Testis (tissue), 3 donors: ENCODE results near the gene NBDY. TPM values are rescaled to one million over a fixed set of nuclear protein-coding genes. Genes with fewer than 3 reads are reported as not detected.

Experiments used
- DNase-seq: peaks from one replicate; pipeline ENCODE4 v3.0.0-alpha.2; 2019
- H3K27ac ChIP-seq, 2 donors: fragments of 200-600 bp; sonication (generic); one replicate each; pipeline ENCODE4 v1.5.1; 2019
- H3K27me3 ChIP-seq: fragments of 200-600 bp; sonication (generic); one replicate; pipeline ENCODE4 v1.5.1; 2019
- H3K36me3 ChIP-seq: fragments of 200-600 bp; sonication (generic); one replicate; pipeline ENCODE4 v1.5.1; 2017; ENCODE audit warnings: low read depth; ENCODE audit errors: missing control alignments
- H3K4me1 ChIP-seq: fragments of 200-600 bp; sonication (generic); one replicate; pipeline ENCODE4 v1.5.1; 2019
- H3K4me3 ChIP-seq, 2 donors: fragments of 200-600 bp; sonication (generic); one replicate each; pipeline ENCODE4 v1.5.1; 2017 to 2019
- H3K9me3 ChIP-seq: fragments of 200-600 bp; sonication (generic); one replicate; pipeline ENCODE4 v1.5.1; 2017
- POLR2A ChIP-seq: fragments of 450-650 bp; IDR thresholded peaks from one replicate; pipeline ENCODE4 v1.6.1; 2017; ENCODE audit warnings: antibody characterized with exemption, mild to moderate bottlenecking, moderate library complexity
- WGBS, 2 donors: methylation state at CpG; one replicate each; pipeline ENCODE4 v1.1.5; 2018; 5-methylcytosine and 5-hydroxymethylcytosine counted together
- intact Hi-C: fragments of 100-400 bp; cut with DNase I; formaldehyde crosslinking; loops from one replicate; pipeline ENCODE4 v1.15.1; 2023; ENCODE audit warnings: low total_unique reads
- polyA plus RNA-seq: library from polyadenylated mRNA; stranded (reverse); fragments of 350-450 nt; fragmentation: Illumina TruSeq; extraction: RNeasy Lipid Tissue Mini Kit (QIAGEN cat#74804); gene quantifications from one replicate; pipeline ENCODE4 v1.2.3, GENCODE V29; 2014; ENCODE audit warnings: low read depth, low replicate concordance; ENCODE audit not compliant: insufficient read depth
- total RNA-seq, 2 donors: library from RNA; depleted of rRNA; stranded (reverse); fragments of >200 nt; gene quantifications; one replicate each; pipeline ENCODE4 v1.2.3, GENCODE V29; 2016
- TF ChIP-seq, protein P1 (sequence below), 3 experiments: fragments of 450-650 bp in 2 of 3; fragments of 200-600 bp in 1 of 3; sonication (generic) in 1 of 3; IDR thresholded peaks; one replicate each; pipeline ENCODE4 v1.5.1; 2016 to 2019; ENCODE audit warnings: antibody characterized with exemption in 3 of 3, mild to moderate bottlenecking in 2 of 3, moderate library complexity in 1 of 3

Gene NBDY
- total and polyA plus RNA-seq, 3 donors from 2014 or later: 26.1 to 33.1 (median 30.9) TPM

- 94 to 100% methylated on average over 3 to 15 of the region's 15 CpGs for WGBS, 2 donors
- intact Hi-C loops: no loop called here
- no peak for TF ChIP-seq POLR2A
- TF ChIP-seq, protein P1, sequence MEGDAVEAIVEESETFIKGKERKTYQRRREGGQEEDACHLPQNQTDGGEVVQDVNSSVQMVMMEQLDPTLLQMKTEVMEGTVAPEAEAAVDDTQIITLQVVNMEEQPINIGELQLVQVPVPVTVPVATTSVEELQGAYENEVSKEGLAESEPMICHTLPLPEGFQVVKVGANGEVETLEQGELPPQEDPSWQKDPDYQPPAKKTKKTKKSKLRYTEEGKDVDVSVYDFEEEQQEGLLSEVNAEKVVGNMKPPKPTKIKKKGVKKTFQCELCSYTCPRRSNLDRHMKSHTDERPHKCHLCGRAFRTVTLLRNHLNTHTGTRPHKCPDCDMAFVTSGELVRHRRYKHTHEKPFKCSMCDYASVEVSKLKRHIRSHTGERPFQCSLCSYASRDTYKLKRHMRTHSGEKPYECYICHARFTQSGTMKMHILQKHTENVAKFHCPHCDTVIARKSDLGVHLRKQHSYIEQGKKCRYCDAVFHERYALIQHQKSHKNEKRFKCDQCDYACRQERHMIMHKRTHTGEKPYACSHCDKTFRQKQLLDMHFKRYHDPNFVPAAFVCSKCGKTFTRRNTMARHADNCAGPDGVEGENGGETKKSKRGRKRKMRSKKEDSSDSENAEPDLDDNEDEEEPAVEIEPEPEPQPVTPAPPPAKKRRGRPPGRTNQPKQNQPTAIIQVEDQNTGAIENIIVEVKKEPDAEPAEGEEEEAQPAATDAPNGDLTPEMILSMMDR (IDR thresholded peaks at IDR 0.05): no peak
- Histone ChIP-seq H3K36me3 (no peaks in the 10 kb centered on the region), H3K4me3 (no peak overlapping the region), H3K27ac (no peak overlapping the region), H3K27me3 (no peaks in the 10 kb centered on the region), H3K9me3 (no peaks in the 10 kb centered on the region), H3K4me1 (no peaks in the 10 kb centered on the region)
- no peak for DNase-seq
Observed at GRCh38 chrX:56793521-56794320, 64.7 kb downstream of the NBDY start.

- Histone ChIP-seq H3K27ac (no peak overlapping the region), H3K27me3 (no peaks in the 10 kb centered on the region), H3K4me1 (no peaks in the 10 kb centered on the region), H3K9me3 (no peaks in the 10 kb centered on the region), H3K36me3 (no peaks in the 10 kb centered on the region), H3K4me3 (no peak overlapping the region)
- no peak for DNase-seq
- TF ChIP-seq POLR2A: no peak
- TF ChIP-seq, protein P1 (IDR thresholded peaks at IDR 0.05): no peak
- WGBS, 2 donors: 80 to 93% methylated on average over 2 to 12 of the region's 12 CpGs
- intact Hi-C loops: no loop called here
Observed at GRCh38 chrX:56794404-56795230, 65.6 kb downstream of the NBDY start.

- WGBS, 2 donors: 93 to 96% methylated on average over 8 to 14 of the region's 14 CpGs
- no peaks in the 10 kb centered on the region for H3K9me3 ChIP-seq
- H3K4me1 ChIP-seq: no peaks in the 10 kb centered on the region
- DNase-seq: no peak
- intact Hi-C loops: no loop called here
- TF ChIP-seq, protein P1 (IDR thresholded peaks at IDR 0.05): no peak
- no peak for TF ChIP-seq POLR2A
- H3K27ac ChIP-seq: no peak overlapping the region
- H3K27me3 ChIP-seq: no peaks in the 10 kb centered on the region
- H3K4me3 ChIP-seq: no peak overlapping the region
- H3K36me3 ChIP-seq: no peaks in the 10 kb centered on the region
Observed at GRCh38 chrX:56795309-56795868, 66.3 kb downstream of the NBDY start.

- DNase-seq: no peak
- H3K4me1 ChIP-seq: no peaks in the 10 kb centered on the region
- TF ChIP-seq, protein P1 (IDR thresholded peaks at IDR 0.05): no peak
- no peak for TF ChIP-seq POLR2A
- no peaks in the 10 kb centered on the region for H3K27me3 ChIP-seq
- no peak overlapping the region for H3K27ac ChIP-seq
- WGBS, 2 donors: 91 to 100% methylated on average over 3 to 4 of the region's 4 CpGs
- intact Hi-C loops: no loop called here
- H3K4me3 ChIP-seq: no peak overlapping the region
- no peaks in the 10 kb centered on the region for H3K9me3 ChIP-seq
- H3K36me3 ChIP-seq: no peaks in the 10 kb centered on the region
Observed at GRCh38 chrX:56796641-56797395, 67.8 kb downstream of the NBDY start.
